ENCODE data around the gene KANSL1L.
"Not testable (repeated sequence)": the region's sequence is repeated elsewhere in the genome, so short reads cannot be mapped to it uniquely, and the experiment has no call there.

The KANSL1L gene

GRCh38 chr2:210177769-210178168, 6.6 kb upstream of the KANSL1L start:
- H3K27ac ChIP-seq (replicated peaks) = no peak overlapping the region

GRCh38 chr2:210177115-210177514, 5.9 kb upstream of the KANSL1L start:
- DNase-seq (ENCODE audit: low read depth in 1 of 2, low spot score in 1 of 2); H3K27ac ChIP-seq (replicated peaks); H3K4me3 ChIP-seq (replicated peaks; ENCODE audit: insufficient read depth, low read length); H3K27me3 ChIP-seq (ENCODE audit: insufficient read depth, poor library complexity, severe bottlenecking): not testable (repeated sequence)

More at GRCh38 chr2:210177769-210178168, 6.6 kb upstream of the KANSL1L start:
- DNase-seq (ENCODE audit: low read depth in 1 of 2, low spot score in 1 of 2) = no peak
- TF ChIP-seq GABPA (IDR thresholded peaks at IDR 0.05; ENCODE audit: low read depth) (no peak), SPI1 (IDR thresholded peaks at IDR 0.05; ENCODE audit: borderline replicate concordance, low read depth) (no peak), POLR2AphosphoS5 (IDR thresholded peaks at IDR 0.05; ENCODE audit: low read depth) (no peak), CTCF (IDR thresholded peaks at IDR 0.05; ENCODE audit: insufficient read depth, low read length) (no peak), REST (IDR thresholded peaks at IDR 0.05; ENCODE audit: insufficient replicate concordance, low read depth) (no peak)
- H3K4me3 ChIP-seq (replicated peaks; ENCODE audit: insufficient read depth, low read length) = no peak overlapping the region
- no peaks in the 10 kb centered on the region for H3K27me3 ChIP-seq (ENCODE audit: insufficient read depth, poor library complexity, severe bottlenecking)

- no peak for DNase-seq (ENCODE audit: low read depth in 1 of 2, low spot score in 1 of 2)
- no peak for TF ChIP-seq GABPA (IDR thresholded peaks at IDR 0.05; ENCODE audit: low read depth)
- TF ChIP-seq SPI1 (IDR thresholded peaks at IDR 0.05; ENCODE audit: borderline replicate concordance, low read depth) = no peak
- TF ChIP-seq POLR2AphosphoS5 (IDR thresholded peaks at IDR 0.05; ENCODE audit: low read depth) = no peak
- no peak for TF ChIP-seq REST (IDR thresholded peaks at IDR 0.05; ENCODE audit: insufficient replicate concordance, low read depth)
- Histone ChIP-seq H3K4me3 (replicated peaks; ENCODE audit: insufficient read depth, low read length) (no peak overlapping the region), H3K27me3 (ENCODE audit: insufficient read depth, poor library complexity, severe bottlenecking) (no peaks in the 10 kb centered on the region), H3K27ac (replicated peaks) (no peak overlapping the region)
These were observed 2.9 kb upstream of the KANSL1L start for GRCh38 chr2:210174086-210174485.

GRCh38 chr2:210172219-210172575, 988 bp upstream of the KANSL1L start:
- no peak for DNase-seq (ENCODE audit: low read depth in 1 of 2, low spot score in 1 of 2)
- TF ChIP-seq CTCF (IDR thresholded peaks at IDR 0.05; ENCODE audit: insufficient read depth, low read length) = no peak
- TF ChIP-seq GABPA (IDR thresholded peaks at IDR 0.05; ENCODE audit: low read depth) = no peak
- no peak for TF ChIP-seq SPI1 (IDR thresholded peaks at IDR 0.05; ENCODE audit: borderline replicate concordance, low read depth)
- TF ChIP-seq REST (IDR thresholded peaks at IDR 0.05; ENCODE audit: insufficient replicate concordance, low read depth) = no peak
- TF ChIP-seq POLR2AphosphoS5 (IDR thresholded peaks at IDR 0.05; ENCODE audit: low read depth) = no peak
- Histone ChIP-seq H3K4me3 (replicated peaks; ENCODE audit: insufficient read depth, low read length) (peak overlapping the region; percentile 59), H3K27ac (replicated peaks) (peak overlapping the region; percentile 100), H3K27me3 (ENCODE audit: insufficient read depth, poor library complexity, severe bottlenecking) (no peaks in the 10 kb centered on the region)
